Right cardiac atrium (tissue), 5 donors: ENCODE results near the gene SPOCK1. TPM values are rescaled to one million over a fixed set of nuclear protein-coding genes. Genes with fewer than 3 reads are reported as not detected.

ENCODE experiments used
- ATAC-seq, 2 donors: fragments of 200-7000 bp; cut with Tn5 transposase; one replicate each; pipeline versions ENCODE4 v1.8.0 to v1.9.1; 2020; ENCODE audit warnings: moderate library complexity in 2 of 2, mild to moderate bottlenecking in 1 of 2
- DNase-seq, 3 donors: peaks; one replicate each; pipeline ENCODE4 v3.0.0-alpha.2; 2020
- H3K27ac ChIP-seq: one replicate; pipeline ENCODE4 v1.5.1; 2013; ENCODE audit warnings: mild to moderate bottlenecking, low read length, control low read depth, moderate library complexity
- H3K27me3 ChIP-seq: one replicate; pipeline ENCODE4 v1.6.1; 2013; ENCODE audit not compliant: control insufficient read depth, insufficient read depth
- H3K4me1 ChIP-seq: one replicate; pipeline ENCODE4 v1.6.1; 2013; ENCODE audit warnings: low read length; ENCODE audit not compliant: control insufficient read depth, insufficient read depth
- H3K4me3 ChIP-seq: one replicate; pipeline ENCODE4 v1.5.1; 2013; ENCODE audit warnings: low read length, control low read depth
- H3K9me3 ChIP-seq: one replicate; pipeline ENCODE4 v1.6.1; 2013; ENCODE audit warnings: low read length; ENCODE audit not compliant: control insufficient read depth
- WGBS: extraction: QIAGEN DNeasy Blood & Tissue Kit; methylation state at CpG from one replicate; pipeline ENCODE4 v1.1.7; 2013; 5-methylcytosine and 5-hydroxymethylcytosine counted together
- intact Hi-C, 4 donors: fragments of 100-400 bp; cut with DNase I; formaldehyde crosslinking; loops; one replicate each; pipeline versions ENCODE4 v1.11.0 to v1.14.0; 2022 to 2023
- polyA plus RNA-seq: library from polyadenylated mRNA; stranded (reverse); fragments of 200-250 nt; gene quantifications from one replicate; pipeline ENCODE4 v1.2.3, GENCODE V29; 2013
- total RNA-seq, 4 donors: library from RNA; stranded (reverse); fragmentation: NEBNext Ultra II Directional; extraction: Animal tissue kit (Norgen Biotek cat#: 25700); gene quantifications; one replicate each; pipeline ENCODE4 v1.2.1, GENCODE V29; 2021
- donor health status: healthy with polysubstance abuse.
- donor health status: DM: no; HTN: yes; CAD: no.
- donor health status: DM: no; HTN: no; CAD: no.
- donor health status: DM: no; HTN: yes; CAD: no; lungs with severe emphysema.
- donor health status: DM: yes; HTN: yes; CAD: no.

SPOCK1 gene
- total and polyA plus RNA-seq, 5 donors = 41.0 to 186 (median 139) TPM

- H3K27ac ChIP-seq = no peak overlapping the region
- WGBS = 76% methylated on average over 1 of the region's 1 CpG
- H3K27me3 ChIP-seq = no peaks in the 10 kb centered on the region
- no peak overlapping the region for H3K4me3 ChIP-seq
- DNase-seq (no peak), ATAC-seq (peak; percentile 81 to 93)
- intact Hi-C loops = no loop called here
- no peaks in the 10 kb centered on the region for H3K4me1 ChIP-seq
- no peaks in the 10 kb centered on the region for H3K9me3 ChIP-seq
These were observed 84.9 kb downstream of the SPOCK1 start for GRCh38 chr5:137414112-137414755.

GRCh38 chr5:137412136-137412535 lies 87.0 kb downstream of the SPOCK1 start:
- H3K9me3 ChIP-seq = no peaks in the 10 kb centered on the region
- 100% methylated on average over 1 of the region's 1 CpG for WGBS
- no peak overlapping the region for H3K4me3 ChIP-seq
- no peak for ATAC-seq
- no peaks in the 10 kb centered on the region for H3K27me3 ChIP-seq
- intact Hi-C loops = no loop called here
- DNase-seq = no peak
- H3K27ac ChIP-seq = no peak overlapping the region
- H3K4me1 ChIP-seq = no peaks in the 10 kb centered on the region

GRCh38 chr5:137410234-137411010 lies 88.7 kb downstream of the SPOCK1 start:
- no peak for DNase-seq
- no peak overlapping the region for H3K27ac ChIP-seq
- no peak overlapping the region for H3K4me3 ChIP-seq
- intact Hi-C loops = no loop called here
- no peaks in the 10 kb centered on the region for H3K27me3 ChIP-seq
- H3K4me1 ChIP-seq = no peaks in the 10 kb centered on the region
- 78% methylated on average over 4 of the region's 4 CpGs for WGBS
- no peaks in the 10 kb centered on the region for H3K9me3 ChIP-seq
- ATAC-seq = no peak

GRCh38 chr5:137409736-137410135 lies 89.4 kb downstream of the SPOCK1 start:
- Histone ChIP-seq H3K9me3 (no peaks in the 10 kb centered on the region), H3K27ac (no peak overlapping the region), H3K4me3 (no peak overlapping the region), H3K4me1 (no peaks in the 10 kb centered on the region), H3K27me3 (no peaks in the 10 kb centered on the region)
- DNase-seq = no peak
- intact Hi-C loops = no loop called here
- ATAC-seq = no peak

- no peaks in the 10 kb centered on the region for H3K4me1 ChIP-seq
- WGBS = 47% methylated on average over 2 of the region's 2 CpGs
- no peak overlapping the region for H3K27ac ChIP-seq
- DNase-seq (no peak), ATAC-seq (no peak)
- intact Hi-C loops = no loop called here
- H3K27me3 ChIP-seq = no peaks in the 10 kb centered on the region
- H3K9me3 ChIP-seq = no peaks in the 10 kb centered on the region
- no peak overlapping the region for H3K4me3 ChIP-seq
These were observed 92.0 kb downstream of the SPOCK1 start for GRCh38 chr5:137407090-137407489.

- Histone ChIP-seq H3K27ac (no peak overlapping the region), H3K4me1 (no peaks in the 10 kb centered on the region), H3K4me3 (no peak overlapping the region), H3K9me3 (no peaks in the 10 kb centered on the region), H3K27me3 (no peaks in the 10 kb centered on the region)
- DNase-seq (no peak), ATAC-seq (no peak)
- WGBS = 82% methylated on average over 10 of the region's 10 CpGs
- intact Hi-C loops = no loop called here
These were observed 93.7 kb downstream of the SPOCK1 start for GRCh38 chr5:137405393-137405792.

- Histone ChIP-seq H3K4me3 (no peak overlapping the region), H3K4me1 (no peaks in the 10 kb centered on the region), H3K27me3 (no peaks in the 10 kb centered on the region), H3K27ac (no peak overlapping the region), H3K9me3 (no peaks in the 10 kb centered on the region)
- DNase-seq (no peak), ATAC-seq (no peak)
- WGBS = 87% methylated on average over 8 of the region's 8 CpGs
- intact Hi-C loops = no loop called here
These were observed 95.3 kb downstream of the SPOCK1 start for GRCh38 chr5:137403869-137404268.

GRCh38 chr5:137402436-137403187 lies 96.5 kb downstream of the SPOCK1 start:
- intact Hi-C loops = no loop called here
- Histone ChIP-seq H3K27me3 (no peaks in the 10 kb centered on the region), H3K9me3 (no peaks in the 10 kb centered on the region), H3K4me1 (no peaks in the 10 kb centered on the region), H3K27ac (no peak overlapping the region), H3K4me3 (no peak overlapping the region)
- 81% methylated on average over 5 of the region's 5 CpGs for WGBS
- no peak for ATAC-seq
- no peak for DNase-seq

- DNase-seq = no peak
- Histone ChIP-seq H3K9me3 (no peaks in the 10 kb centered on the region), H3K4me3 (no peak overlapping the region), H3K27ac (no peak overlapping the region), H3K27me3 (no peaks in the 10 kb centered on the region), H3K4me1 (no peaks in the 10 kb centered on the region)
- WGBS = 76% methylated on average over 2 of the region's 2 CpGs
- intact Hi-C loops = no loop called here
- ATAC-seq = no peak
These were observed 97.2 kb downstream of the SPOCK1 start for GRCh38 chr5:137401946-137402345.

- H3K4me1 ChIP-seq = no peaks in the 10 kb centered on the region
- ATAC-seq (peak; percentile 29 to 48), DNase-seq (no peak)
- no peak overlapping the region for H3K4me3 ChIP-seq
- intact Hi-C loops = no loop called here
- WGBS = 83% methylated on average over 5 of the region's 5 CpGs
- H3K27ac ChIP-seq = no peak overlapping the region
- no peaks in the 10 kb centered on the region for H3K9me3 ChIP-seq
- H3K27me3 ChIP-seq = no peaks in the 10 kb centered on the region
These were observed 98.6 kb downstream of the SPOCK1 start for GRCh38 chr5:137400571-137400970.

- H3K27me3 ChIP-seq = no peaks in the 10 kb centered on the region
- H3K9me3 ChIP-seq = no peaks in the 10 kb centered on the region
- no peak for ATAC-seq
- intact Hi-C loops = no loop called here
- H3K27ac ChIP-seq = no peak overlapping the region
- WGBS = 71% methylated on average over 3 of the region's 3 CpGs
- no peaks in the 10 kb centered on the region for H3K4me1 ChIP-seq
- no peak for DNase-seq
- no peak overlapping the region for H3K4me3 ChIP-seq
These were observed 99.2 kb downstream of the SPOCK1 start for GRCh38 chr5:137399911-137400310.
